GM06990 (cell line): ENCODE measurements around the gene SYK.

ENCODE experiments used
- DNase-seq: peaks from one replicate; pipeline ENCODE4 v3.0.0-alpha.2; 2011; ENCODE audit not compliant: insufficient read length; ENCODE audit errors: extremely low read depth
- H3K27me3 ChIP-seq: replicated peaks from 2 replicates; pipeline ENCODE4 v1.6.0; 2011; ENCODE audit warnings: low read length; ENCODE audit not compliant: control insufficient read depth, insufficient read depth
- H3K36me3 ChIP-seq: 2 replicates; pipeline ENCODE4 v1.5.1; 2011; ENCODE audit warnings: low read length; ENCODE audit not compliant: control insufficient read depth, insufficient read depth
- H3K4me3 ChIP-seq: replicated peaks from 2 replicates; pipeline ENCODE4 v1.5.1; 2011; ENCODE audit warnings: low read depth, mild to moderate bottlenecking, control low read depth, low read length
- CTCF ChIP-seq: IDR thresholded peaks from 2 replicates; pipeline ENCODE4 v1.5.1; 2011; ENCODE audit warnings: low read length, control low read depth, mild to moderate bottlenecking, inconsistent platforms; ENCODE audit not compliant: insufficient read depth, poor library complexity, severe bottlenecking

Gene SYK

GRCh38 chr9:90873422-90873821 is 71.8 kb downstream of the SYK start:
- no peak for TF ChIP-seq CTCF
- no peaks in the 10 kb centered on the region for H3K27me3 ChIP-seq
- H3K36me3 ChIP-seq = peaks cover 5% of the 10 kb centered on the region
- no peak overlapping the region for H3K4me3 ChIP-seq
- no peak for DNase-seq

GRCh38 chr9:90874194-90874593 is 72.6 kb downstream of the SYK start:
- no peak for TF ChIP-seq CTCF
- no peak for DNase-seq
- Histone ChIP-seq H3K4me3 (no peak overlapping the region), H3K27me3 (no peaks in the 10 kb centered on the region), H3K36me3 (peaks cover 5% of the 10 kb centered on the region)

GRCh38 chr9:90878562-90878961 is 76.9 kb downstream of the SYK start:
- Histone ChIP-seq H3K4me3 (no peak overlapping the region), H3K36me3 (peaks cover 9% of the 10 kb centered on the region), H3K27me3 (no peaks in the 10 kb centered on the region)
- no peak for DNase-seq
- no peak for TF ChIP-seq CTCF

GRCh38 chr9:90880066-90880465 is 78.4 kb downstream of the SYK start:
- H3K27me3 ChIP-seq = no peaks in the 10 kb centered on the region
- no peak for DNase-seq
- H3K36me3 ChIP-seq = peaks cover 8% of the 10 kb centered on the region
- TF ChIP-seq CTCF = no peak
- H3K4me3 ChIP-seq = no peak overlapping the region

- no peaks in the 10 kb centered on the region for H3K27me3 ChIP-seq
- no peak overlapping the region for H3K4me3 ChIP-seq
- peaks cover 8% of the 10 kb centered on the region for H3K36me3 ChIP-seq
- peak; percentile 39 for DNase-seq
- TF ChIP-seq CTCF = no peak
These were observed 79.0 kb downstream of the SYK start for GRCh38 chr9:90880669-90881068.

- peak; percentile 42 for DNase-seq
- Histone ChIP-seq H3K4me3 (no peak overlapping the region), H3K27me3 (no peaks in the 10 kb centered on the region), H3K36me3 (peaks cover 8% of the 10 kb centered on the region)
- TF ChIP-seq CTCF = no peak
These were observed 80.0 kb downstream of the SYK start for GRCh38 chr9:90881648-90882047.
